ENCODE data around the gene LHPP. TPM values are rescaled to one million over a fixed set of nuclear protein-coding genes. Genes with fewer than 3 reads are reported as not detected.

Gene LHPP
- total and polyA plus RNA-seq, 2 experiments from 2014 or later = 27.4 to 40.2 TPM

GRCh38 chr10:124576526-124577420, 115.2 kb downstream of the LHPP start:
- Histone ChIP-seq H3K79me2 (replicated peaks; ENCODE audit: insufficient read depth) (no peaks in the 10 kb centered on the region), H3K27ac (ENCODE audit: low read depth) (no peak overlapping the region), H3F3A (replicated peaks; ENCODE audit: low read depth) (no peaks in the 10 kb centered on the region), H3K9me2 (ENCODE audit: insufficient read depth) (no peaks in the 10 kb centered on the region), H4K20me1 (replicated peaks; ENCODE audit: insufficient read depth) (no peaks in the 10 kb centered on the region), H3K36me3 (ENCODE audit: insufficient read depth) (no peaks in the 10 kb centered on the region), H2AFZ (no peak overlapping the region), H3K4me3 (no peak overlapping the region), H3K4me1 (ENCODE audit: insufficient read depth) (no peaks in the 10 kb centered on the region), H3K27me3 (ENCODE audit: insufficient read depth) (no peaks in the 10 kb centered on the region), H3K4me2 (no peak overlapping the region)
- H3K27ac Mint-ChIP-seq = no peak overlapping the region
- TF ChIP-seq POLR2AphosphoS5 (IDR thresholded peaks at IDR 0.05; ENCODE audit: low read depth) (no peak), ZNF114 (CRISPR knock-in tag; IDR thresholded peaks at IDR 0.05) (no peak)
- DNase-seq (ENCODE audit: low spot score) (no peak), ATAC-seq (no peak)
- H3K36me3 Mint-ChIP-seq (ENCODE audit: low read depth) = no peaks in the 10 kb centered on the region; the same call in 2 of the 3 replicates
- H3K4me1 Mint-ChIP-seq = peaks cover 3% of the 10 kb centered on the region; the same call in 1 of the 3 replicates
- peaks cover 13% of the 10 kb centered on the region for H3K9me3 Mint-ChIP-seq
- H3K4me3 Mint-ChIP-seq = no peak overlapping the region
- no peaks in the 10 kb centered on the region for H3K27me3 Mint-ChIP-seq (ENCODE audit: insufficient read depth, low read depth, poor library complexity)

DNA sequence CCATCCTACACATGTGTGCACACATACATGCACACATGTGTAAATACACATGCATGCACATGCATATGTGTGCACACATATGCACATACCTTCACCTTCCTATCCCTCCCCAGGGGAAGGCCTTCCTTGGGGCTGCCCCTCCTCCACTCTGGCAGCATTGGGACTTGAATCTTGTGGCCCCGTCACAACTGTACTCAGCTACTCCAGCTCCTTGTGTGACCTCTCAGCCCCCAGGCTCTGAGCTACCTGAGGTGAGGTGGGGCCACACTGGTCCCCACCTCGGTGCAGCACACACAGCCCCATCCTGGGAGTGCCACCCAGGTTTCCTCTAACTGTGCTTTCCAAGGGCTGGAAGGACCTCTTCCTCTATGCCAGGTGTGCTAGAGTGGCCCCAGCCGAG, 116.0 kb downstream of the LHPP start:
- Mint-ChIP-seq H3K4me1 (peaks cover 3% of the 10 kb centered on the region; the same call in 1 of the 3 replicates), H3K27me3 (ENCODE audit: insufficient read depth, low read depth, poor library complexity) (no peaks in the 10 kb centered on the region), H3K9me3 (peaks cover 13% of the 10 kb centered on the region), H3K4me3 (no peak overlapping the region), H3K27ac (no peak overlapping the region), H3K36me3 (ENCODE audit: low read depth) (no peaks in the 10 kb centered on the region; the same call in 2 of the 3 replicates)
- no peaks in the 10 kb centered on the region for H3K79me2 ChIP-seq (replicated peaks; ENCODE audit: insufficient read depth)
- H3K27me3 ChIP-seq (ENCODE audit: insufficient read depth) = no peaks in the 10 kb centered on the region
- no peaks in the 10 kb centered on the region for H4K20me1 ChIP-seq (replicated peaks; ENCODE audit: insufficient read depth)
- ATAC-seq = no peak
- H3F3A ChIP-seq (replicated peaks; ENCODE audit: low read depth) = no peaks in the 10 kb centered on the region
- no peaks in the 10 kb centered on the region for H3K36me3 ChIP-seq (ENCODE audit: insufficient read depth)
- no peak overlapping the region for H3K4me3 ChIP-seq
- H3K27ac ChIP-seq (ENCODE audit: low read depth) = no peak overlapping the region
- H3K9me2 ChIP-seq (ENCODE audit: insufficient read depth) = no peaks in the 10 kb centered on the region
- no peak for DNase-seq (ENCODE audit: low spot score)
- no peak overlapping the region for H3K4me2 ChIP-seq
- no peak overlapping the region for H2AFZ ChIP-seq
- no peaks in the 10 kb centered on the region for H3K4me1 ChIP-seq (ENCODE audit: insufficient read depth)
- no peak for TF ChIP-seq EZH2phosphoT487 (IDR thresholded peaks at IDR 0.05; ENCODE audit: unreplicated experiment)
- no peak for TF ChIP-seq ZNF114 (CRISPR knock-in tag; IDR thresholded peaks at IDR 0.05)
- no peak for TF ChIP-seq ZNF331 (CRISPR knock-in tag; IDR thresholded peaks at IDR 0.05; ENCODE audit: low read depth)
- TF ChIP-seq REST (IDR thresholded peaks at IDR 0.05; ENCODE audit: unreplicated experiment) = no peak
- TF ChIP-seq JUNB (IDR thresholded peaks at IDR 0.05; ENCODE audit: unreplicated experiment) = no peak
- TF ChIP-seq, protein P1, sequence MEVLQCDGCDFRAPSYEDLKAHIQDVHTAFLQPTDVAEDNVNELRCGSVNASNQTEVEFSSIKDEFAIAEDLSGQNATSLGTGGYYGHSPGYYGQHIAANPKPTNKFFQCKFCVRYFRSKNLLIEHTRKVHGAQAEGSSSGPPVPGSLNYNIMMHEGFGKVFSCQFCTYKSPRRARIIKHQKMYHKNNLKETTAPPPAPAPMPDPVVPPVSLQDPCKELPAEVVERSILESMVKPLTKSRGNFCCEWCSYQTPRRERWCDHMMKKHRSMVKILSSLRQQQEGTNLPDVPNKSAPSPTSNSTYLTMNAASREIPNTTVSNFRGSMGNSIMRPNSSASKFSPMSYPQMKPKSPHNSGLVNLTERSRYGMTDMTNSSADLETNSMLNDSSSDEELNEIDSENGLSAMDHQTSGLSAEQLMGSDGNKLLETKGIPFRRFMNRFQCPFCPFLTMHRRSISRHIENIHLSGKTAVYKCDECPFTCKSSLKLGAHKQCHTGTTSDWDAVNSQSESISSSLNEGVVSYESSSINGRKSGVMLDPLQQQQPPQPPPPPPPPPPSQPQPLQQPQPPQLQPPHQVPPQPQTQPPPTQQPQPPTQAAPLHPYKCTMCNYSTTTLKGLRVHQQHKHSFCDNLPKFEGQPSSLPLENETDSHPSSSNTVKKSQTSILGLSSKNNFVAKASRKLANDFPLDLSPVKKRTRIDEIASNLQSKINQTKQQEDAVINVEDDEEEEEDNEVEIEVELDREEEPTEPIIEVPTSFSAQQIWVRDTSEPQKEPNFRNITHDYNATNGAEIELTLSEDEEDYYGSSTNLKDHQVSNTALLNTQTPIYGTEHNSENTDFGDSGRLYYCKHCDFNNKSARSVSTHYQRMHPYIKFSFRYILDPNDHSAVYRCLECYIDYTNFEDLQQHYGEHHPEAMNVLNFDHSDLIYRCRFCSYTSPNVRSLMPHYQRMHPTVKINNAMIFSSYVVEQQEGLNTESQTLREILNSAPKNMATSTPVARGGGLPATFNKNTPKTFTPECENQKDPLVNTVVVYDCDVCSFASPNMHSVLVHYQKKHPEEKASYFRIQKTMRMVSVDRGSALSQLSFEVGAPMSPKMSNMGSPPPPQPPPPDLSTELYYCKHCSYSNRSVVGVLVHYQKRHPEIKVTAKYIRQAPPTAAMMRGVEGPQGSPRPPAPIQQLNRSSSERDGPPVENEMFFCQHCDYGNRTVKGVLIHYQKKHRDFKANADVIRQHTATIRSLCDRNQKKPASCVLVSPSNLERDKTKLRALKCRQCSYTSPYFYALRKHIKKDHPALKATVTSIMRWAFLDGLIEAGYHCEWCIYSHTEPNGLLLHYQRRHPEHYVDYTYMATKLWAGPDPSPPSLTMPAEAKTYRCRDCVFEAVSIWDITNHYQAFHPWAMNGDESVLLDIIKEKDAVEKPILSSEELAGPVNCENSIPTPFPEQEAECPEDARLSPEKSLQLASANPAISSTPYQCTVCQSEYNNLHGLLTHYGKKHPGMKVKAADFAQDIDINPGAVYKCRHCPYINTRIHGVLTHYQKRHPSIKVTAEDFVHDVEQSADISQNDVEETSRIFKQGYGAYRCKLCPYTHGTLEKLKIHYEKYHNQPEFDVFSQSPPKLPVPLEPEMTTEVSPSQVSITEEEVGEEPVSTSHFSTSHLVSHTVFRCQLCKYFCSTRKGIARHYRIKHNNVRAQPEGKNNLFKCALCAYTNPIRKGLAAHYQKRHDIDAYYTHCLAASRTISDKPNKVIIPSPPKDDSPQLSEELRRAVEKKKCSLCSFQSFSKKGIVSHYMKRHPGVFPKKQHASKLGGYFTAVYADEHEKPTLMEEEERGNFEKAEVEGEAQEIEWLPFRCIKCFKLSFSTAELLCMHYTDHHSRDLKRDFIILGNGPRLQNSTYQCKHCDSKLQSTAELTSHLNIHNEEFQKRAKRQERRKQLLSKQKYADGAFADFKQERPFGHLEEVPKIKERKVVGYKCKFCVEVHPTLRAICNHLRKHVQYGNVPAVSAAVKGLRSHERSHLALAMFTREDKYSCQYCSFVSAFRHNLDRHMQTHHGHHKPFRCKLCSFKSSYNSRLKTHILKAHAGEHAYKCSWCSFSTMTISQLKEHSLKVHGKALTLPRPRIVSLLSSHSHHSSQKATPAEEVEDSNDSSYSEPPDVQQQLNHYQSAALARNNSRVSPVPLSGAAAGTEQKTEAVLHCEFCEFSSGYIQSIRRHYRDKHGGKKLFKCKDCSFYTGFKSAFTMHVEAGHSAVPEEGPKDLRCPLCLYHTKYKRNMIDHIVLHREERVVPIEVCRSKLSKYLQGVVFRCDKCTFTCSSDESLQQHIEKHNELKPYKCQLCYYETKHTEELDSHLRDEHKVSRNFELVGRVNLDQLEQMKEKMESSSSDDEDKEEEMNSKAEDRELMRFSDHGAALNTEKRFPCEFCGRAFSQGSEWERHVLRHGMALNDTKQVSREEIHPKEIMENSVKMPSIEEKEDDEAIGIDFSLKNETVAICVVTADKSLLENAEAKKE (CRISPR knock-in tag; IDR thresholded peaks at IDR 0.05) = no peak
- TF ChIP-seq, protein P2, sequence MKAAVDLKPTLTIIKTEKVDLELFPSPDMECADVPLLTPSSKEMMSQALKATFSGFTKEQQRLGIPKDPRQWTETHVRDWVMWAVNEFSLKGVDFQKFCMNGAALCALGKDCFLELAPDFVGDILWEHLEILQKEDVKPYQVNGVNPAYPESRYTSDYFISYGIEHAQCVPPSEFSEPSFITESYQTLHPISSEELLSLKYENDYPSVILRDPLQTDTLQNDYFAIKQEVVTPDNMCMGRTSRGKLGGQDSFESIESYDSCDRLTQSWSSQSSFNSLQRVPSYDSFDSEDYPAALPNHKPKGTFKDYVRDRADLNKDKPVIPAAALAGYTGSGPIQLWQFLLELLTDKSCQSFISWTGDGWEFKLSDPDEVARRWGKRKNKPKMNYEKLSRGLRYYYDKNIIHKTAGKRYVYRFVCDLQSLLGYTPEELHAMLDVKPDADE (IDR thresholded peaks at IDR 0.05) = no peak
- no peak for TF ChIP-seq POLR2AphosphoS5 (IDR thresholded peaks at IDR 0.05; ENCODE audit: low read depth)
- no peak for TF ChIP-seq NANOG (IDR thresholded peaks at IDR 0.05; ENCODE audit: borderline replicate concordance)

Measured in GM23338 (cell line).